K562 (cell line): ENCODE measurements around the gene ITPK1.

ENCODE experiments used
- ATF1 ChIP-seq, 2 experiments: fragments of 450-650 bp in 1 of 2; IDR thresholded peaks; 2 replicates each; pipeline ENCODE4 v1.6.1; 2016; ENCODE audit warnings: missing compliant biosample characterization in 1 of 2, missing genetic modification characterization in 1 of 2
- CTCF ChIP-seq, 3 experiments: IDR thresholded peaks in 2 of 3; conservative IDR thresholded peaks in 1 of 3; 2 replicates each; pipeline ENCODE4 v1.5.1; 2011 to 2012; ENCODE audit warnings: low read length in 3 of 3, mild to moderate bottlenecking in 3 of 3, control low read depth in 2 of 3, improper control_type of control experiment in 1 of 3, inconsistent platforms in 1 of 3, low read depth in 1 of 3, mixed read lengths in 1 of 3, moderate library complexity in 1 of 3; ENCODE audit not compliant: insufficient read depth in 2 of 3
- GTF3C2 ChIP-seq: IDR thresholded peaks from 3 replicates; pipeline ENCODE4 v1.6.1; 2011; ENCODE audit warnings: borderline replicate concordance, mild to moderate bottlenecking, moderate library complexity; ENCODE audit not compliant: insufficient read length; ENCODE audit errors: extremely low read depth
- KLF13 ChIP-seq: fragments of 450-650 bp; IDR thresholded peaks from 2 replicates; pipeline ENCODE4 v1.6.1; 2016; ENCODE audit warnings: missing genetic modification characterization, low read depth, mild to moderate bottlenecking, missing compliant biosample characterization, moderate library complexity, borderline replicate concordance
- MEF2D ChIP-seq: conservative IDR thresholded peaks from 2 replicates; pipeline ENCODE4 v1.6.1; 2016; ENCODE audit warnings: low read depth, missing genetic modification characterization, missing compliant biosample characterization
- NR2C1 ChIP-seq, 2 experiments: fragments of 450-650 bp; IDR thresholded peaks; 2 replicates each; pipeline ENCODE4 v1.6.1; 2017; ENCODE audit warnings: mild to moderate bottlenecking in 2 of 2, antibody characterized with exemption in 1 of 2, inconsistent platforms in 1 of 2, missing compliant biosample characterization in 1 of 2, missing genetic modification characterization in 1 of 2
- POLR2AphosphoS5 ChIP-seq: IDR thresholded peaks from 2 replicates; pipeline ENCODE4 v1.6.1; 2011; ENCODE audit warnings: mild to moderate bottlenecking, low read depth, low read length, moderate library complexity; ENCODE audit not compliant: control insufficient read depth, insufficient read depth
- TFE3 ChIP-seq: fragments of 450-650 bp; formaldehyde crosslinking; IDR thresholded peaks from 2 replicates; pipeline ENCODE4 v1.4.0; 2020; ENCODE audit warnings: mild to moderate bottlenecking, mixed read lengths
- ZNF263 ChIP-seq: sonication (generic); formaldehyde crosslinking; IDR thresholded peaks from 2 replicates; pipeline ENCODE4 v1.8.0; 2022; ENCODE audit warnings: mild to moderate bottlenecking, missing genetic modification reagents, borderline replicate concordance
- ZNF3 ChIP-seq: fragments of 250-450 bp; sonication (Bioruptor Pico); IDR thresholded peaks from 2 replicates; pipeline ENCODE4 v1.5.0; 2021; ENCODE audit warnings: mild to moderate bottlenecking, moderate library complexity

GRCh38 chr14:92956961-92957360 lies 158.8 kb downstream of the ITPK1 start:
- TF ChIP-seq POLR2AphosphoS5 (no peak), ATF1 (CRISPR knock-in tag; IDR thresholded peaks at IDR 0.05) (no peak), ATF1 (tag; IDR thresholded peaks at IDR 0.05) (no peak), ZNF263 (CRISPR knock-in tag) (no peak), MEF2D (tag) (no peak), GTF3C2 (no peak), CTCF (IDR thresholded peaks at IDR 0.05 in 2 of 3, conservative IDR thresholded peaks at IDR 0.05 in 1 of 3; ENCODE audit: insufficient read depth in 2 of 3, low read depth in 1 of 3, low read length in 3 of 3) (no peak), ZNF3 (CRISPR knock-in tag) (no peak), KLF13 (tag) (no peak), TFE3 (no peak), NR2C1 (IDR thresholded peaks at IDR 0.05) (no peak), NR2C1 (tag; IDR thresholded peaks at IDR 0.05) (no peak)
